Type B pancreatic cell (in vitro differentiated cells): ENCODE measurements around the gene RAP1A. TPM values are rescaled to one million over a fixed set of nuclear protein-coding genes. Genes with fewer than 3 reads are reported as not detected.

Experiments used
- DNase-seq: peaks from one replicate; pipeline ENCODE4 v3.0.0; 2021; ENCODE audit warnings: mixed read lengths; ENCODE audit not compliant: unreplicated experiment; ENCODE audit errors: extremely low spot score
- H3K27ac Mint-ChIP-seq: 2 replicates; pipeline ENCODE4 v1.8.0; 2021; ENCODE audit warnings: mild to moderate bottlenecking, mixed read lengths
- H3K27me3 Mint-ChIP-seq: 2 replicates; pipeline ENCODE4 v1.8.0; 2021; ENCODE audit warnings: mixed read lengths
- H3K36me3 Mint-ChIP-seq: 2 replicates; pipeline ENCODE4 v1.8.0; 2021; ENCODE audit warnings: mixed read lengths
- H3K4me1 Mint-ChIP-seq: one replicate; pipeline ENCODE4 v1.8.0; 2021; ENCODE audit warnings: mixed read lengths; ENCODE audit not compliant: unreplicated experiment
- H3K4me3 Mint-ChIP-seq: 2 replicates; pipeline ENCODE4 v1.8.0; 2021; ENCODE audit warnings: mild to moderate bottlenecking, mixed read lengths
- H3K9me3 Mint-ChIP-seq: 2 replicates; pipeline ENCODE4 v1.8.0; 2021; ENCODE audit warnings: mixed read lengths
- CTCF ChIP-seq: fragments of 200-600 bp; sonication (generic); conservative IDR thresholded peaks from 2 replicates; pipeline ENCODE4 v1.5.0; 2021; ENCODE audit warnings: antibody characterized with exemption, mild to moderate bottlenecking
- total RNA-seq: library from RNA; stranded (reverse); gene quantifications from 2 replicates; pipeline ENCODE4 v1.2.1, GENCODE V29; 2021; ENCODE audit warnings: low replicate concordance

RAP1A gene
- total RNA-seq, 1 donor from 2014 or later, result 42.3 TPM

- H3K9me3 Mint-ChIP-seq, result no peaks in the 10 kb centered on the region
- H3K36me3 Mint-ChIP-seq, result no peaks in the 10 kb centered on the region
- H3K4me1 Mint-ChIP-seq, result no peaks in the 10 kb centered on the region
- no peaks in the 10 kb centered on the region for H3K27me3 Mint-ChIP-seq
- DNase-seq, result no peak
- TF ChIP-seq CTCF, result no peak
- H3K4me3 Mint-ChIP-seq, result no peak overlapping the region
- no peak overlapping the region for H3K27ac Mint-ChIP-seq
Measured at GRCh38 chr1:111585447-111586086, 34.0 kb upstream of the RAP1A start.

- no peak overlapping the region for H3K4me3 Mint-ChIP-seq
Measured at GRCh38 chr1:111586112-111586511, 33.5 kb upstream of the RAP1A start.

GRCh38 chr1:111587509-111588174 lies 31.9 kb upstream of the RAP1A start:
- Mint-ChIP-seq H3K9me3 (no peaks in the 10 kb centered on the region), H3K27ac (no peak overlapping the region), H3K4me3 (no peak overlapping the region), H3K4me1 (peaks cover 7% of the 10 kb centered on the region), H3K36me3 (no peaks in the 10 kb centered on the region), H3K27me3 (no peaks in the 10 kb centered on the region)
- no peak for DNase-seq
- no peak for TF ChIP-seq CTCF

More at GRCh38 chr1:111586112-111586511, 33.5 kb upstream of the RAP1A start:
- H3K4me1 Mint-ChIP-seq, result no peaks in the 10 kb centered on the region
- DNase-seq, result no peak
- no peaks in the 10 kb centered on the region for H3K27me3 Mint-ChIP-seq
- H3K9me3 Mint-ChIP-seq, result no peaks in the 10 kb centered on the region
- no peak for TF ChIP-seq CTCF
- no peaks in the 10 kb centered on the region for H3K36me3 Mint-ChIP-seq
- H3K27ac Mint-ChIP-seq, result no peak overlapping the region

- no peaks in the 10 kb centered on the region for H3K36me3 Mint-ChIP-seq
- TF ChIP-seq CTCF, result no peak
- no peaks in the 10 kb centered on the region for H3K27me3 Mint-ChIP-seq
- H3K27ac Mint-ChIP-seq, result no peak overlapping the region
- no peak for DNase-seq
- no peaks in the 10 kb centered on the region for H3K9me3 Mint-ChIP-seq
- peaks cover 20% of the 10 kb centered on the region for H3K4me1 Mint-ChIP-seq
- H3K4me3 Mint-ChIP-seq, result no peak overlapping the region
Measured at GRCh38 chr1:111591937-111592336, 27.7 kb upstream of the RAP1A start.

GRCh38 chr1:111592389-111593361 lies 26.9 kb upstream of the RAP1A start:
- no peak for DNase-seq
- no peak for TF ChIP-seq CTCF
- peaks cover 20% of the 10 kb centered on the region for H3K4me1 Mint-ChIP-seq
- no peaks in the 10 kb centered on the region for H3K9me3 Mint-ChIP-seq
- H3K27ac Mint-ChIP-seq, result peak overlapping the region; percentile 78
- peak overlapping the region; percentile 56 for H3K4me3 Mint-ChIP-seq
- H3K27me3 Mint-ChIP-seq, result no peaks in the 10 kb centered on the region
- no peaks in the 10 kb centered on the region for H3K36me3 Mint-ChIP-seq
